GM23338 (cell line): ENCODE measurements around the gene CHST15. TPM values are rescaled to one million over a fixed set of nuclear protein-coding genes. Genes with fewer than 3 reads are reported as not detected.

Experiments
- ATAC-seq: fragments of 200-7000 bp; cut with Tn5 transposase; 3 replicates; pipeline ENCODE4 v1.9.1; 2020
- DNase-seq: peaks from one replicate; pipeline ENCODE4 v3.0.0-alpha.2; 2015; ENCODE audit warnings: low spot score
- H2AFZ ChIP-seq: fragments of 200-600 bp; sonication (generic); 2 replicates; pipeline ENCODE4 v1.8.0; 2016; ENCODE audit warnings: antibody characterized with exemption, mild to moderate bottlenecking, moderate library complexity
- H3F3A ChIP-seq: fragments of 200-600 bp; sonication (generic); replicated peaks from 2 replicates; pipeline ENCODE4 v1.8.0; 2017; ENCODE audit warnings: antibody characterized with exemption, mixed run types, low read depth
- H3K27ac ChIP-seq: fragments of 200-600 bp; sonication (generic); 2 replicates; pipeline ENCODE4 v1.6.1; 2016; ENCODE audit warnings: low read depth
- H3K27me3 ChIP-seq: fragments of 200-600 bp; sonication (generic); 2 replicates; pipeline ENCODE4 v1.8.0; 2016; ENCODE audit warnings: mild to moderate bottlenecking, mixed run types, moderate library complexity; ENCODE audit not compliant: insufficient read depth
- H3K36me3 ChIP-seq: fragments of 200-600 bp; sonication (generic); 2 replicates; pipeline ENCODE4 v1.8.0; 2016; ENCODE audit warnings: mild to moderate bottlenecking; ENCODE audit not compliant: insufficient read depth
- H3K4me1 ChIP-seq: fragments of 200-600 bp; sonication (generic); 2 replicates; pipeline ENCODE4 v1.8.0; 2016; ENCODE audit warnings: mild to moderate bottlenecking, moderate library complexity; ENCODE audit not compliant: insufficient read depth
- H3K4me2 ChIP-seq: fragments of 200-600 bp; sonication (generic); 2 replicates; pipeline ENCODE4 v1.7.1; 2017; ENCODE audit warnings: mixed run types
- H3K4me3 ChIP-seq: fragments of 200-600 bp; sonication (generic); 2 replicates; pipeline ENCODE4 v1.6.1; 2016; ENCODE audit warnings: mixed run types
- H3K79me2 ChIP-seq: fragments of 200-600 bp; sonication (generic); replicated peaks from 2 replicates; pipeline ENCODE4 v1.8.0; 2017; ENCODE audit warnings: mild to moderate bottlenecking; ENCODE audit not compliant: insufficient read depth
- H3K9me2 ChIP-seq: fragments of 200-600 bp; sonication (generic); 2 replicates; pipeline ENCODE4 v1.8.0; 2017; ENCODE audit not compliant: insufficient read depth
- H4K20me1 ChIP-seq: fragments of 200-600 bp; sonication (generic); replicated peaks from 2 replicates; pipeline ENCODE4 v1.8.0; 2017; ENCODE audit warnings: mild to moderate bottlenecking; ENCODE audit not compliant: insufficient read depth
- H3K27ac Mint-ChIP-seq: 2 replicates; pipeline ENCODE4 v1.8.0; 2020; ENCODE audit warnings: inconsistent platforms, mild to moderate bottlenecking, moderate library complexity, mixed read lengths
- H3K27me3 Mint-ChIP-seq: 3 replicates; pipeline ENCODE4 v1.8.0; 2022; ENCODE audit warnings: low read depth, mild to moderate bottlenecking, moderate library complexity, mixed read lengths, inconsistent platforms; ENCODE audit not compliant: insufficient read depth, poor library complexity
- H3K36me3 Mint-ChIP-seq: 3 replicates; pipeline ENCODE4 v1.8.0; 2021; ENCODE audit warnings: low read depth, mild to moderate bottlenecking, inconsistent platforms, moderate library complexity, mixed read lengths
- H3K4me1 Mint-ChIP-seq: 3 replicates; pipeline ENCODE4 v1.8.0; 2020; ENCODE audit warnings: mild to moderate bottlenecking, inconsistent platforms, mixed read lengths
- H3K4me3 Mint-ChIP-seq: 3 replicates; pipeline ENCODE4 v1.8.0; 2021; ENCODE audit warnings: moderate library complexity, mild to moderate bottlenecking, inconsistent platforms, mixed read lengths
- H3K9me3 Mint-ChIP-seq: 3 replicates; pipeline ENCODE4 v1.8.0; 2020; ENCODE audit warnings: moderate library complexity, mild to moderate bottlenecking, inconsistent platforms, mixed read lengths
- CREB1 ChIP-seq: fragments of 250-450 bp; sonication (Bioruptor Pico); IDR thresholded peaks from 2 replicates; pipeline ENCODE4 v1.5.0; 2020; ENCODE audit warnings: low read depth, mild to moderate bottlenecking, moderate library complexity
- CTCF ChIP-seq, 2 experiments: fragments of 200-600 bp in 1 of 2; sonication (generic) in 1 of 2; conservative IDR thresholded peaks; 2 replicates each; pipeline versions ENCODE4 v1.5.1 to v1.6.1; 2016 to 2017; ENCODE audit warnings: antibody characterized with exemption in 2 of 2, low read depth in 2 of 2, mild to moderate bottlenecking in 2 of 2, moderate library complexity in 1 of 2
- ETS1 ChIP-seq: IDR thresholded peaks from 2 replicates; pipeline ENCODE4 v1.6.1; 2016; ENCODE audit warnings: antibody characterized with exemption
- EZH2 ChIP-seq: fragments of 200-600 bp; sonication (generic); IDR thresholded peaks from one replicate; pipeline ENCODE4 v1.8.0; 2017; ENCODE audit warnings: antibody characterized with exemption, mild to moderate bottlenecking, low read depth; ENCODE audit not compliant: unreplicated experiment
- EZH2phosphoT487 ChIP-seq: fragments of 200-600 bp; sonication (generic); IDR thresholded peaks from one replicate; pipeline ENCODE4 v1.8.1; 2018; ENCODE audit warnings: antibody characterized with exemption; ENCODE audit not compliant: unreplicated experiment
- JUNB ChIP-seq: IDR thresholded peaks from one replicate; pipeline ENCODE4 v1.6.1; 2016; ENCODE audit warnings: antibody characterized with exemption; ENCODE audit not compliant: unreplicated experiment
- NANOG ChIP-seq: IDR thresholded peaks from 2 replicates; pipeline ENCODE4 v1.6.1; 2016; ENCODE audit warnings: antibody characterized with exemption, borderline replicate concordance
- POLR2AphosphoS5 ChIP-seq: IDR thresholded peaks from 2 replicates; pipeline ENCODE4 v1.6.1; 2016; ENCODE audit warnings: antibody characterized with exemption, low read depth
- REST ChIP-seq: IDR thresholded peaks from one replicate; pipeline ENCODE4 v1.6.1; 2018; ENCODE audit warnings: antibody characterized with exemption; ENCODE audit not compliant: unreplicated experiment
- STAT1 ChIP-seq: IDR thresholded peaks from one replicate; pipeline ENCODE4 v1.6.1; 2016; ENCODE audit warnings: antibody characterized with exemption; ENCODE audit not compliant: unreplicated experiment
- ZNF114 ChIP-seq: fragments of 250-450 bp; sonication (Bioruptor Pico); IDR thresholded peaks from 2 replicates; pipeline ENCODE4 v1.5.0; 2020; ENCODE audit warnings: mild to moderate bottlenecking, moderate library complexity
- ZNF331 ChIP-seq: fragments of 250-450 bp; sonication (Bioruptor Pico); IDR thresholded peaks from 2 replicates; pipeline ENCODE4 v1.5.0; 2020; ENCODE audit warnings: low read depth, mild to moderate bottlenecking, moderate library complexity
- ZNF462 ChIP-seq: fragments of 250-450 bp; sonication (Bioruptor Pico); IDR thresholded peaks from 2 replicates; pipeline ENCODE4 v1.5.0; 2020; ENCODE audit warnings: mild to moderate bottlenecking, moderate library complexity
- polyA plus RNA-seq: library from polyadenylated mRNA; unstranded; fragments of >200 nt; fragmentation: Nextera tagmentation; extraction: Ambion mirVana; gene quantifications from 2 replicates; pipeline ENCODE4 v1.2.1, GENCODE V29; 2016
- total RNA-seq: library from RNA; depleted of rRNA; stranded (reverse); fragments of >200 nt; shearing (Covaris generic); gene quantifications from 2 replicates; pipeline ENCODE4 v1.2.3, GENCODE V29; 2014

Gene CHST15
- total and polyA plus RNA-seq, 2 experiments from 2014 or later, result 2.6 to 11.2 TPM

- Histone ChIP-seq H3K4me2 (no peak overlapping the region), H3K4me3 (no peak overlapping the region), H4K20me1 (no peaks in the 10 kb centered on the region), H2AFZ (no peak overlapping the region), H3F3A (no peaks in the 10 kb centered on the region), H3K79me2 (0 out of 2 replicates have a peak, but pooled peaks cover 5% of the 10 kb centered on the region), H3K4me1 (peaks cover 20% of the 10 kb centered on the region), H3K36me3 (no peaks in the 10 kb centered on the region), H3K27me3 (no peaks in the 10 kb centered on the region), H3K9me2 (no peaks in the 10 kb centered on the region; the same call in 1 of the 2 replicates), H3K27ac (no peak overlapping the region)
- Mint-ChIP-seq H3K4me3 (no peak overlapping the region), H3K4me1 (peaks cover 31% of the 10 kb centered on the region), H3K27ac (no peak overlapping the region), H3K9me3 (no peaks in the 10 kb centered on the region), H3K27me3 (peaks cover 6% of the 10 kb centered on the region), H3K36me3 (no peaks in the 10 kb centered on the region)
- TF ChIP-seq CTCF (conservative IDR thresholded peaks at IDR 0.05; ENCODE audit: low read depth in 2 of 2) (no peak), EZH2phosphoT487 (no peak), EZH2 (no peak), ZNF462 (CRISPR knock-in tag) (no peak), CREB1 (CRISPR knock-in tag) (no peak), POLR2AphosphoS5 (no peak), JUNB (no peak), ZNF114 (CRISPR knock-in tag) (no peak), ETS1 (no peak), REST (no peak), STAT1 (no peak), ZNF331 (CRISPR knock-in tag) (no peak), NANOG (no peak)
- ATAC-seq (no peak), DNase-seq (no peak)
Observed at GRCh38 chr10:124056337-124056980, 36.9 kb downstream of the CHST15 start.
